ENCODE measurements around the gene IGLL5. TPM values are rescaled to one million over a fixed set of nuclear protein-coding genes. Genes with fewer than 3 reads are reported as not detected.

Gene IGLL5
- total and polyA plus RNA-seq, 2 donors (not counting 3 experiments of a cell fraction or from before 2014, with no cell fraction given): not detected

- Histone ChIP-seq H3K9me1 (replicated peaks; ENCODE audit: control insufficient read depth, extremely low read depth, insufficient read depth, low read length) (no peaks in the 10 kb centered on the region), H2AFZ (ENCODE audit: low read depth, low read length) (no peak overlapping the region), H3K27ac (ENCODE audit: insufficient read depth, low read depth, low read length) (no peak overlapping the region), H3K9me3 (replicated peaks; ENCODE audit: control insufficient read depth, insufficient read depth, low read length) (no peaks in the 10 kb centered on the region), H3K4me1 (ENCODE audit: control insufficient read depth, extremely low read depth, insufficient read depth, low read length) (no peaks in the 10 kb centered on the region), H3K4me3 (replicated peaks in 1 of 3; ENCODE audit: insufficient read depth in 1 of 3, low read depth in 1 of 3, low read length in 3 of 3) (no peak overlapping the region), H3K4me2 (ENCODE audit: insufficient read depth, low read length) (no peak overlapping the region), H3K9ac (replicated peaks; ENCODE audit: extremely low read depth, insufficient read depth, low read length) (no peak overlapping the region), H4K20me1 (replicated peaks; ENCODE audit: control insufficient read depth, extremely low read depth, insufficient read depth, low read length) (no peaks in the 10 kb centered on the region), H3K27me3 (ENCODE audit: control insufficient read depth in 2 of 2, insufficient read depth in 2 of 2, low read length in 2 of 2) (no peaks in the 10 kb centered on the region), H3K36me3 (ENCODE audit: control insufficient read depth in 2 of 2, extremely low read depth in 1 of 2, insufficient read depth in 2 of 2, low read length in 2 of 2) (no peaks in the 10 kb centered on the region), H3K79me2 (ENCODE audit: control insufficient read depth, insufficient read depth, low read length) (no peaks in the 10 kb centered on the region)
- no TSS peak for BruUV-seq (replicated peaks)
- dilution Hi-C loops (cut with MboI; ENCODE audit: extremely low pct_ligation_motif_present, low sequenced_read_pairs): no loop called here
- ChIA-PET POLR2A (no interaction called here), CTCF (interaction anchor here (0.7 to 2.0 kb wide), 5 partner anchors 29 to 69 kb away, joined by 3 to 7 read pairs (median 3); no protein-coding TSS in a partner anchor)
- FAIRE-seq (no peak), DNase-seq (ENCODE audit: low read depth, low spot score) (no peak)
- intact Hi-C loops (cut with micrococcal nuclease): no loop called here
- no peak for TF ChIP-seq CTCF (IDR thresholded peaks at IDR 0.05; ENCODE audit: extremely low read depth in 1 of 2, insufficient read depth in 1 of 2, low read depth in 1 of 2, low read length in 2 of 2)
- TF ChIP-seq POLR2AphosphoS5 (IDR thresholded peaks at IDR 0.05; ENCODE audit: insufficient read depth, low read depth, low read length): no peak
- TF ChIP-seq FOS (IDR thresholded peaks at IDR 0.05; ENCODE audit: borderline replicate concordance, insufficient read depth, low read length): no peak
- TF ChIP-seq JUN (IDR thresholded peaks at IDR 0.05; ENCODE audit: borderline replicate concordance, insufficient read depth, insufficient read length, low read depth): no peak
- no peak for TF ChIP-seq POLR2A (IDR thresholded peaks at IDR 0.05; ENCODE audit: low read depth, low read length)
These were observed 8.6 kb upstream of the IGLL5 start for GRCh38 chr22:22878801-22879674.

Measured in endothelial cell of umbilical vein (primary cell).